ENCODE data around the gene SEL1L. TPM values are rescaled to one million over a fixed set of nuclear protein-coding genes. Genes with fewer than 3 reads are reported as not detected.

SEL1L gene
- total RNA-seq, 1 experiment from 2014 or later: 53.7 TPM

DNA sequence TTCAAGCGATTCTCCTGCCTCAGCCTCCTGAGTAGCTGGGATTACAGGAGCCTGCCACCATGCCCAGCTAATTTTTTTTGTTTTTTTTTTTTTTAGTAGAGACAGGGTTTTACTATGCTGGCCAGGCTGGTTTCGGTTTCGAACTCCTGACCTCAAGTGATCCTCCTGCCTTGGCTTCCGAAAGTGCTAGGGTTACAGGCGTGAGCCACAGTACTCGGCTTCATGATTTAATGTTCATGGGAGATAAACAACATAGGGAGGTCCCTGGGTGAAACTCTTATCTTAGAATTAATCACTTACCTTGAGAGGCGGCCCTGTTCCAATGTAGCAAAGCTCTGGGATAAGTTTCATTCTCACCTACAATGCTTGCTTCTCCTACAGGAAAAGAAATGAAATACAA lies 48.3 kb downstream of the SEL1L start:
- H3K4me3 ChIP-seq (ENCODE audit: low read depth in 2 of 2, low read length in 2 of 2): no peak overlapping the region
- no peak for TF ChIP-seq TCF7L2 (IDR thresholded peaks at IDR 0.05; ENCODE audit: low read depth, low read length)
- TF ChIP-seq, protein P1, sequence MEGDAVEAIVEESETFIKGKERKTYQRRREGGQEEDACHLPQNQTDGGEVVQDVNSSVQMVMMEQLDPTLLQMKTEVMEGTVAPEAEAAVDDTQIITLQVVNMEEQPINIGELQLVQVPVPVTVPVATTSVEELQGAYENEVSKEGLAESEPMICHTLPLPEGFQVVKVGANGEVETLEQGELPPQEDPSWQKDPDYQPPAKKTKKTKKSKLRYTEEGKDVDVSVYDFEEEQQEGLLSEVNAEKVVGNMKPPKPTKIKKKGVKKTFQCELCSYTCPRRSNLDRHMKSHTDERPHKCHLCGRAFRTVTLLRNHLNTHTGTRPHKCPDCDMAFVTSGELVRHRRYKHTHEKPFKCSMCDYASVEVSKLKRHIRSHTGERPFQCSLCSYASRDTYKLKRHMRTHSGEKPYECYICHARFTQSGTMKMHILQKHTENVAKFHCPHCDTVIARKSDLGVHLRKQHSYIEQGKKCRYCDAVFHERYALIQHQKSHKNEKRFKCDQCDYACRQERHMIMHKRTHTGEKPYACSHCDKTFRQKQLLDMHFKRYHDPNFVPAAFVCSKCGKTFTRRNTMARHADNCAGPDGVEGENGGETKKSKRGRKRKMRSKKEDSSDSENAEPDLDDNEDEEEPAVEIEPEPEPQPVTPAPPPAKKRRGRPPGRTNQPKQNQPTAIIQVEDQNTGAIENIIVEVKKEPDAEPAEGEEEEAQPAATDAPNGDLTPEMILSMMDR (IDR thresholded peaks at IDR 0.05): no peak
- TF ChIP-seq SIN3A (IDR thresholded peaks at IDR 0.05; ENCODE audit: borderline replicate concordance, insufficient read depth, low read depth, low read length): no peak
- no peak for TF ChIP-seq POLR2AphosphoS5 (IDR thresholded peaks at IDR 0.05; ENCODE audit: low read depth, low read length)
- no peak for TF ChIP-seq REST (IDR thresholded peaks at IDR 0.05; ENCODE audit: insufficient read depth in 1 of 2, low read depth in 2 of 2, low read length in 1 of 2)
- no peaks in the 10 kb centered on the region for H3K27me3 ChIP-seq (ENCODE audit: control insufficient read depth, insufficient read depth, low read length)
- H3K9me3 ChIP-seq (ENCODE audit: control insufficient read depth, insufficient read depth, low read depth, low read length): no peaks in the 10 kb centered on the region
- ATAC-seq (no peak), DNase-seq (ENCODE audit: low read depth, low spot score) (no peak)
- intact Hi-C loops (cut with micrococcal nuclease; ENCODE audit: unreplicated experiment): no loop called here
- in situ Hi-C loops (cut with HindIII; ENCODE audit: low pct_unique_long_range_greater_than_20kb, low sequenced_read_pairs): no loop called here
- no TSS peak for BruUV-seq (replicated peaks)
- CTCF ChIA-PET: no interaction called here
- POLR2A ChIA-PET: no interaction called here
- peaks cover 13% of the 10 kb centered on the region; the same call in 1 of the 2 replicates for H3K36me3 ChIP-seq (ENCODE audit: control insufficient read depth, insufficient read depth, low read length)
- H3K27ac ChIP-seq (ENCODE audit: low read length): no peak overlapping the region
- no peaks in the 10 kb centered on the region for H3K4me1 ChIP-seq (ENCODE audit: control insufficient read depth, insufficient read depth, low read length)

GRCh38 chr14:81484120-81484519 lies 49.5 kb downstream of the SEL1L start:
- no peaks in the 10 kb centered on the region for H3K4me1 ChIP-seq (ENCODE audit: control insufficient read depth, insufficient read depth, low read length)
- DNase-seq (ENCODE audit: low read depth, low spot score): no peak
- H3K9me3 ChIP-seq (ENCODE audit: control insufficient read depth, insufficient read depth, low read depth, low read length): no peaks in the 10 kb centered on the region
- in situ Hi-C loops (cut with HindIII; ENCODE audit: low pct_unique_long_range_greater_than_20kb, low sequenced_read_pairs) (no loop called here), intact Hi-C loops (cut with micrococcal nuclease; ENCODE audit: unreplicated experiment) (no loop called here)
- TF ChIP-seq TCF7L2 (IDR thresholded peaks at IDR 0.05; ENCODE audit: low read depth, low read length) (no peak), SIN3A (IDR thresholded peaks at IDR 0.05; ENCODE audit: borderline replicate concordance, insufficient read depth, low read depth, low read length) (no peak), POLR2AphosphoS5 (IDR thresholded peaks at IDR 0.05; ENCODE audit: low read depth, low read length) (no peak), REST (IDR thresholded peaks at IDR 0.05; ENCODE audit: insufficient read depth in 1 of 2, low read depth in 2 of 2, low read length in 1 of 2) (no peak)
- TF ChIP-seq, protein P1 (IDR thresholded peaks at IDR 0.05): no peak
- peaks cover 9% of the 10 kb centered on the region; the same call in 1 of the 2 replicates for H3K36me3 ChIP-seq (ENCODE audit: control insufficient read depth, insufficient read depth, low read length)
- H3K27me3 ChIP-seq (ENCODE audit: control insufficient read depth, insufficient read depth, low read length): no peaks in the 10 kb centered on the region
- H3K27ac ChIP-seq (ENCODE audit: low read length): no peak overlapping the region
- H3K4me3 ChIP-seq (ENCODE audit: low read depth in 2 of 2, low read length in 2 of 2): no peak overlapping the region
- ChIA-PET POLR2A (no interaction called here), CTCF (no interaction called here)
- no TSS peak for BruUV-seq (replicated peaks)
- ATAC-seq: no peak

All from Panc1 (cell line).